NCI-H2227 (cell line): ENCODE results near the gene ZNF770.
"Not testable (repeated sequence)": the region's sequence is repeated elsewhere in the genome, so short reads cannot be mapped to it uniquely, and the experiment has no call there.

ENCODE experiments used
- DNase-seq: peaks from one replicate; lab custom pipeline; 2025; ENCODE audit not compliant: unreplicated experiment; lab: John Stamatoyannopoulos, UW

The ZNF770 gene

DNA sequence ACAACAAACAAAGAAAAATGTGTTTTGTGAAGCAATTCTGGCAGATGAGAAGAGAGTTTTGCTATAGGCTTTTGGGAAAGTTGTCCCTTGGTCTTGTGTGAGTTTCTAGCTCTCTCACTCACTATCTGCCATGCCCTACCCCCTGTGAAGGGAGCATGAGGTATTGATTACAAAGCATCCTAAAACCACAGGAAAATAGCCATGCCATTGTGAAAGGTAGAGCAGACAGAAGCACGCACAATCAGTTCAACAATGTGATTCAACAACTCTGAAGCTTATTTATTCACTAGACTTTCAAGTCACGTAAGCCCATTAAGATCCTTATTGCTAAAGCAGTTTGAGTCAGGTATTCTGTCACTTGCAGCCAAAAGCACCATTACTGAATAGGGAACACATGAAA lies 12.0 kb downstream of the ZNF770 start:
- DNase-seq = no peak

DNA sequence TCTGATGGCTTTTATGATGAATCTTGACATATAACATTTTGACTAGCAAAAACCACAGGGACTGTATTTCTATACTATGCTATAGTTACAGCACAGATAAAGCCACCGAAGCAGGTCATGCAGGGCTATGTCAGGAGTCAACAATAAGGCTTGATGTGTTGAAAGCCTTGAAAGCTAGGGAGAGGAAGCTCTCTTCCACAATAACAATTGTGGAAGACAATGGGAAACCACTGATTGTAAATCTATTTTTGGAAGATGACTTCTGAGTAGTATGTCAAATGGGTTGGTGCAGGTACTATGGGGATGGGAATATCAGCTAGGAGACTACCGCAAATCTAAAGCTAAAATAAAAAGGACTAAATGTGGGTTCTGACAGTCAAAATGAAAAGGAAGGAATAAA lies 14.6 kb downstream of the ZNF770 start:
- no peak for DNase-seq

DNA sequence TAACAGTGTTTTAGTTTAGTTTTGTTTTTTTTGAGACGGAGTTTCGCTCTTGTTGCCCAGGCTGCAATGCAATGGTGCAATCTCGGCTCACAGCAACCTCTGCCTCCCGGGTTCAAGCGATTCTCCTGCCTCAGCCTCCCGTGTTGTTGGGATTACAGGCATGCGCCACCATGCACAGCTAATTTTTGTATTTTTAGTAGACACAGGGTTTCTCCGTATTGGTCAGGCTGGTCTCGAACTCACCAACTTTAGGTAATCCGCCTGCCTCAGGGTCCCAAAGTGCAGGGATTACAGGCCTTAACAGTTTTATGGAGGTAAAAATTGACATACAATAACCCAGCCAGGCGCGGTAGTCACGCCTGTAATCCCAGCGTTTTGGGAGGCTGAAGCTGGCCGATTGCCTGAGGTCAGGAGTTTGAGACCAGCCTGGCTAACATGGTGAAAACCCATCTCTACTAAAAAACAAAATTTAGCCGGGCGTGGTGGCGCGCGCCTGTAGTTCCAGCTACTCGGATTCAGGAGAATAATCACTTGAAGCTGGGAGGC lies 17.9 kb downstream of the ZNF770 start:
- not testable (repeated sequence) for DNase-seq

DNA sequence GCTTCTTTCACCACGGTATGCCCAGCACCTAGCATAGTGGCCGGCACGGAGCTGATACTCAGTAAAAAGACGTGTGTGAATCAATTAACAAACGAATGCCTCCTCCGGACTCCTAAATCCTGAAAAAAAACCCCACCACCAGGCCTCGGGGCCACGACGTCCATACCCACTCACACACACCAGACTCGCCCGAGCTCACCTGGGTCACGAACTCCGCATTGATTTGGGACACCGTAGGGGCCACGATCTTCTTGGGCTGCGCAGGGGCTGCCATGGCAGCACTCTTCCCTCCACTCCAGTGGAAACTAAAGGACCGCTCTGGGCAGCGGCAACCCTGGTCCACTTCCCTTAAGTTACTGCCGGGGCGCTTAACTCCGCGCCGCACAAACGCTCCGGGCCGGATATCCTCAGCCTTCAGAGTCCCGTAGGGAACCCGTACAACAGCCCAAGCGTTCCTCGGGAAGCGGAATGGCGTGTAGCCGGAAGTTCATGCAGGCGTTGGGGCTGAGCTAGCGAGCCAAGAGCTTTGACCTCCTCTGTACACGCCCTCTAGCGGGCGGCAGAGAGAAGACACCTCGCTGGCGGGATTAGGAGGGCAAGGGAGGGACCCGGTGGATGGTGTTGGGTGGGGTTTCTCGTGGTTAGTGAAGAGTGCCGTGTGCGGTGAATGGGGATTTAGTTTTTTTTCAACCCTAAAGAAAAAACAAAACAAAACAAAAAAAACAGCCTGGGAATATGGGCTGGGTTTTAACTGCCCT lies 18.6 kb downstream of the ZNF770 start, which contains the start of gene AQR:
Gene AQR (minus strand): TSS at position 403 of the 758 bp plus-strand sequence. CDS start 129 bp downstream, at position 274.
- DNase-seq = peak; percentile 96

DNA sequence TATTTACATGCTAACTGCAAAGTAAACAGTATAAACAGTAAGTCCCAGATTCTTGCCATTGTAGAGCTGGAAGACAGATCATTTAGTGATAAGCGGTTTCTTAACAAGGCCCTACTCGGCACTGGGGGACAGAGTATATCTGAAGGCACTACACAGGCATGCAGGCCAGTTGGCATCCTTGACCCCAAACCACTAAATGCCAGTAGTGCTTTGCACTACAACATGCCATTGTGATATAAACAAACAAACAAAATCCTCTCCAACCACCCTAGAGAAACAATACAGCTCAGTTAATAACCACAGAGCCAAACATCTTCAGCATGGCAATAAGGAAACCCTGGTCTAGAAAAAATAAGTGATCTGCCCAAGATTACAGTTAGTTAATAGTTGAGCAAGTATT lies 23.8 kb downstream of the ZNF770 start:
- no peak for DNase-seq

DNA sequence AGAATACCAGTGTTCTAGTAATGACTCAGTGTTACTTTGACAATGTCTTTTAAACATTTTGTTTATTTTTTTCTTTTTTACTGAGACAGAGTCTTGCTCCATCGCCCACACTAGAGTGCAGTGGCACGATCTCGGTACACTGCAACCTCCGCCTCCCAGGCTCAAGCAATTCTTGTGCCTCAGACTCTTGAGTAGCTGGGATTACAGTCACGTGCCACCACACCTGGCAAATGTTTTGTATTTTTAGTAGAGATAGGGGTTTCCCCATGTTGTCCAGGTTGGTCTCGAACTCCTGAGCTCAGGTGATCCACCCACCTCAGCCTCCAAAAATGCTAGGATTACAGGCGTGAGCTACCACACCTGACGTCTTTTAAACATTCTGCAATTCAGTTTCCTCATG lies 34.2 kb downstream of the ZNF770 start:
- DNase-seq = no peak

DNA sequence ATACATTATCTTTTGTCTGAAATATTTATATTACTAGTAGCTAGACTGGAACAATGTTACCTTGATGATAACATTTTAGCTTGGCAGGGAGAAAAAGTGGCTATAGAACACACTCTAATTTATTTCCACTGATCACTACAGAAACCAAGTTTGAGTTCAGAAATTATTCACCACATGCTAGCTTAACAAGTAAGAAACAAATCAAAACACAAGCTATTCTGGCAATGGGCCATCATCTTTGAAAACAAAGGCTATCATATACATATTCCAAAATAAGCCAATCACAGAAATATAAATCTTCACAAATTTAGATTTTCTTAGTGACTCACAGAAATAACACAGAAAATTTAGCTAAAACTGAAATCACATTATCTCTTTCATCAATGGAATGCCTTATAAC lies 35.6 kb downstream of the ZNF770 start:
- no peak for DNase-seq

DNA sequence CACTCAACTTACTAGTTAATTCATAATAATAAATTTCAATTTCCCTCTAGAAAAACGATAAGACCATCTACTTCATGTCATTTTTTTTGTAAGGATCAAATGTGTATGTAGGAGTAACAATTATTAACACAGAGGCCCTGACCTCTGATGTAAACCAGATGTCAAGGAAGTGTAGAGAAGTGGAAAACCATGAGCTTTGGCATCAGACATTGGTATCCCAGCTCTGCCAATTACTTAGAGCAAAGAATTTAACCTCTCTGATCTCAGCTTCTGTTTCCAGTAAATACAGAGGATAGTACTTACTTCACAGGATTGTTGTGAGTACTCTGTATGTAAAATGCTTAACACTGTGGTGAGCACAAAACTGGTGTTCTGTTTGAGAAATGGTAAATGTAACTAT lies 36.1 kb downstream of the ZNF770 start:
- no peak for DNase-seq

DNA sequence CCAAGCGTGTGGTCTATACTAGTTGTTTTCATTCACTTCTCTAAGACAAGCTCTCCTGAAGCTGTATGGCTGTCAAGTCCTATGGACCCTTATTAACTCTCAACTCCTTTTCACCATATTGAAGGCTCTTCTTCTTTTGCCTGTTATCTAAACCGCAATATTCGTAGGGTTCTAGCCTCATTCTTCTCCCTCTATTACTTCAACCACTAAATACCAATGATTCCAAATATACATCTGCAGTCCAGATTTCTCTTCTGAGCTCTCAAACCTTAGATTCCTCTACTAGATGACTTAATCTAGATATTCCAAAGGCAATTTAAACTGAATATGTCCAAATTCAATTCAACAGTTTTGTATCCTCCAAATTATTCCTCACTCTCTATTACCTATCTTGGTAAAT lies 43.2 kb downstream of the ZNF770 start:
- no peak for DNase-seq

DNA sequence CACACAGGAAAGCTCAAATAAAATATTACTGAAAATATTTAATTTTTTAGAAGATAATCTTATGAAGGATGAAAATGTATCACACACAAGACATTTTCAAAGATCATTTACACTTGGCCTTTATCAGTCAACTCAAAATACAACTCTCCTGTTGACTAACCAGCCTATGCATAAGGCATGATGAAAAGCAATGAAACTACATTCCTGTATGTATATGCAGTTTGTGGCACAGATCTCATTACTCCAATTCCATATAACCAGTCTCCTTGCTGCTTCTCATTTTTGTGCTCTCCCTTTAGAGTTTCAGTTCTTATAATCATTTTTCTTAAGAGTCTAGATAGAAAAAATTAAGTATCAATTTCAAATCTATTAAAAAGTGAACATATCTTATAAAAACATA lies 44.4 kb downstream of the ZNF770 start:
- DNase-seq = no peak

DNA sequence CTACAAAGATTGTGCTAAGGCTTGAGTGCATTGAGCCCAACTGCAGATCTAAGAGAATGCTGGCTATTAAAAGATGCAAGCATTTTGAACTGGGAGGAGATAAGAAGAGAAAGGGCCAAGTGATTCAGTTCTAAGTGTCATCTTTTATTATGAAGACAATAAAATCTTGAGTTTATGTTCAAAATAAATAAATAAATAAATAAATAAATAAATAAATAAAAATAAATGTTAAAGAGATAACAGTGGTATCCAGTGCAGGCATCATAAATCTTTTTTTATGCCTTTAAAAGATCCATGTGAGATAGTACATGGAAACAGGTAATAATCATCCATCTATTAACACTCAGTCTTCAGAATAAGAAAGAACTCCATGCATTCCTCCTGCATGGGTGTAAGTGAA lies 44.8 kb downstream of the ZNF770 start:
- not testable (repeated sequence) for DNase-seq

DNA sequence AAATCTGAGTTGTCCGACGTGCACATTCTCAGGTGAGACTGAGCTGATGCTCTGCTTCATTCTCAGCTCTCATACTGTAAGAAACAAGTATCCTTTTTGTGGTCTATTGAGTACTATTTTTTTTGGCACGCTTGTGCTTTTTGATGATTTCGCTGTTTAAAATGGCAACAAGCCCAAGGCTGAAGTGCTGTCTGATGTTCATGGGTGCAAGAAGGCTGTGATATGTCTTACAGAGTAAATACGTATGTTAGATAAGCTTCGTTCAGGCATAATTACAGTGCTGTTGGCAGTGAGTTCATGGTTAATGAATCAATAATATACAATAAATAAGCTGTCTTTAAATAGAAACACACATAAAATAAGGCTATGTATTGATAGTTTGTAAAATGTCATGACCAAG lies 45.7 kb downstream of the ZNF770 start:
- DNase-seq = no peak

DNA sequence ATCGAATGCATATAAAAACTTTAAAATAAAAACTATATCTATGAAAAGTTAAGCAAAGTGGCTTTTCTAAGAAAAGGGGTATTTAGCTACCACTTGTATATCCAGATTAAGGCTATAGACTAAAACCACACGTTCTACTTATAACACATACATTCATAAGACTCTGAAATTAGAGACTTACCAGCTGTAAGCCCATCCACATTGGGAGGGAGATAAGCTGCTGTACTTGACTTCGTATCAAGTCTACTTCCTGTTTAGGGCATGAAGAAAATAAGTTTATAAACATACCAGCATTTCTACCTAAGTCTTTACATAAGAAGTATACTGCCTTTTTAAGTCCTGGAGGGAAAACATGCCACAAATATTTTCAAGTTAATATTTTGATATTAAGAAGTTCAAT lies 46.3 kb downstream of the ZNF770 start:
- DNase-seq = no peak

DNA sequence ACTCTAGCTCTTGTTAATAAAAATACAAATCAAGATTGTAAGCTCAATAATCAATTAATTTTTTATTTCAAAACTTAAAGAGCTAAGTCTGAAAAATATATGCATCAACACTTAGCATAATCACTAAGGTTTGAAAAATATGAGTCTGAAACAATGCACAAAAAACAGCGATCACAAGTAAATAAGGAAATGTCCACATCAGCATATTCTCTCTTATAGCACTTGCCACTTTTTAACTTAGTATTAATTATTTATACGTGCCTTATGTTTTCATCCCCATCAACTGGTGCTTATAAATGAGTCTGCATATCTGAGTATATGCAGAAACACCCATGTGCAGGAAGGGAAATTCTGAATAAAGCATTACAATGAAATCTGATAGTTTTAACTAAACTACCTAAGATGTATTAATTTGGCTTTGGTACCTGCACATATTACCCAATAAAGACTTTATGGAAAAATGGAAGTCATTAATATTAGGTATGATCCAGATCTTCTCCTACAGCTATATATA lies 46.8 kb downstream of the ZNF770 start:
- no peak for DNase-seq

DNA sequence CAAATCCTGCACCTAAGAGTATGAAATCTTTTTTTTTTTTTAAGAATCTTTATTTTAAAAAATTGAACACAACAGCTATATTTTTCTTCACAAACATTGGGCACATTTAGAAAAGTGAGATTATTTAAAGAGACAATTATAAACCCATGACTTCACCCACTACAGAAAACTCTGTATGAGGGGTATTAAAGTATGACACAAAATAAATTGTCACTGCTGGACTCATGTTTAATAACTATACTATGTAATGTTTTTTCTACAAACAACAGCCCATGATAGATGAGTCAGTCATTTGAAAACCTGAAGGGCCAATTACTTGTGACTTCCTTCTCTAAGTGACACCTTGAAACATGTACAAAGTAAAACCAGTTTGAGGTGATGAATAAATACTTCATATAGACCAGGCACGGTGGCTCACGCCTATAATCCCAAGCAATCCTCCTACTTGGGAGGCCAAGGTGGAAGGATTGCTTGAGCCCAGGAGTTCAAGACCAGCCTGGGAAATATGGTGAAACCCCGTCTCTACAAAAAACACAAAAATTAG lies 54.6 kb downstream of the ZNF770 start:
- no peak for DNase-seq

DNA sequence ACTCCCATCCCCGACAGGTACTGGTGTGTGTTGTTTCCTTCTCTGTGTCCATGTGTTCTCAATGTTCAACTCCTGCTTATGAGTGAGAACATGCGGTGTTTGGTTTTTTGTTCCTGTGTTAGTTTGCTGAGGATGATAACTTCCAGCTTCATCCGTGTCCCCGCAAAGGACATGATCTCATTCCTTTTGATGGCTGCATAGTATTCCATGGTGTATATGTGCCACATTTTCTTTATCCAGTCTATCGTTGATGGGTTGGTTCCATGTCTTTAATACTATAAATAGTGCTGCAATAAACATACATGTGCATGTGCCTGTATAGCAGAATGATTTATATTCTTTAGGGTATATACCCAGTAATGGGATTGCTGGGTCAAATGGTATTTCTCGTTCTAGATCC lies 59.7 kb downstream of the ZNF770 start:
- DNase-seq = not testable (repeated sequence)
